GM12892 (cell line): ENCODE data around the gene DDX49.

Experiments
- POLR2A ChIP-seq: IDR thresholded peaks from 2 replicates; pipeline ENCODE4 v1.6.1; 2011; ENCODE audit warnings: low read depth, low read length, control low read depth
- TAF1 ChIP-seq: IDR thresholded peaks from 2 replicates; pipeline ENCODE4 v1.6.1; 2011; ENCODE audit warnings: low read depth, mild to moderate bottlenecking, control low read depth, low read length, borderline replicate concordance

- TF ChIP-seq POLR2A (peak; percentile 27; the same call in 1 of the 2 replicates), TAF1 (no peak)
Measured at GRCh38 chr19:18898607-18899408, 20.7 kb upstream of the DDX49 start.
